IPS-15b (cell line): ENCODE measurements around the gene XPC.

Source experiments
- H3K27me3 ChIP-seq: one replicate; pipeline ENCODE4 v1.6.1; 2013; ENCODE audit warnings: low read length; ENCODE audit not compliant: control insufficient read depth, insufficient read depth
- H3K36me3 ChIP-seq: one replicate; pipeline ENCODE4 v1.6.1; 2013; ENCODE audit warnings: low read length; ENCODE audit not compliant: control insufficient read depth, insufficient read depth
- H3K4me1 ChIP-seq: one replicate; pipeline ENCODE4 v1.6.1; 2013; ENCODE audit warnings: mild to moderate bottlenecking, low read length; ENCODE audit not compliant: control insufficient read depth, insufficient read depth
- H3K4me3 ChIP-seq: one replicate; pipeline ENCODE4 v1.5.1; 2013; ENCODE audit warnings: low read depth, low read length
- H3K9ac ChIP-seq: one replicate; pipeline ENCODE4 v1.6.1; 2013; ENCODE audit warnings: low read depth, mild to moderate bottlenecking, low read length
- H3K9me3 ChIP-seq: one replicate; pipeline ENCODE4 v1.6.1; 2013; ENCODE audit warnings: mild to moderate bottlenecking, low read length; ENCODE audit not compliant: control insufficient read depth, insufficient read depth

Gene XPC

GRCh38 chr3:14135581-14135980 lies 42.8 kb downstream of the XPC start:
- H3K4me1 ChIP-seq, result no peaks in the 10 kb centered on the region
- H3K27me3 ChIP-seq, result no peaks in the 10 kb centered on the region
- H3K36me3 ChIP-seq, result peaks cover 50% of the 10 kb centered on the region
- H3K9ac ChIP-seq, result no peak overlapping the region
- no peak overlapping the region for H3K4me3 ChIP-seq
- H3K9me3 ChIP-seq, result no peaks in the 10 kb centered on the region

GRCh38 chr3:14134291-14134690 lies 44.1 kb downstream of the XPC start:
- Histone ChIP-seq H3K9ac (no peak overlapping the region), H3K9me3 (no peaks in the 10 kb centered on the region), H3K36me3 (peaks cover 48% of the 10 kb centered on the region), H3K4me1 (no peaks in the 10 kb centered on the region), H3K27me3 (no peaks in the 10 kb centered on the region), H3K4me3 (no peak overlapping the region)

- Histone ChIP-seq H3K9ac (no peak overlapping the region), H3K4me1 (no peaks in the 10 kb centered on the region), H3K27me3 (no peaks in the 10 kb centered on the region), H3K9me3 (no peaks in the 10 kb centered on the region), H3K36me3 (peaks cover 44% of the 10 kb centered on the region), H3K4me3 (no peak overlapping the region)
Observed at GRCh38 chr3:14133876-14134275, 44.5 kb downstream of the XPC start.

GRCh38 chr3:14133188-14133800 lies 45.1 kb downstream of the XPC start:
- Histone ChIP-seq H3K36me3 (peaks cover 46% of the 10 kb centered on the region), H3K9ac (no peak overlapping the region), H3K9me3 (no peaks in the 10 kb centered on the region), H3K4me3 (no peak overlapping the region), H3K4me1 (no peaks in the 10 kb centered on the region), H3K27me3 (no peaks in the 10 kb centered on the region)

GRCh38 chr3:14132689-14133088 lies 45.7 kb downstream of the XPC start:
- no peaks in the 10 kb centered on the region for H3K9me3 ChIP-seq
- peaks cover 49% of the 10 kb centered on the region for H3K36me3 ChIP-seq
- H3K4me1 ChIP-seq, result no peaks in the 10 kb centered on the region
- H3K9ac ChIP-seq, result no peak overlapping the region
- H3K4me3 ChIP-seq, result no peak overlapping the region
- H3K27me3 ChIP-seq, result no peaks in the 10 kb centered on the region

- Histone ChIP-seq H3K4me3 (no peak overlapping the region), H3K4me1 (no peaks in the 10 kb centered on the region), H3K9me3 (no peaks in the 10 kb centered on the region), H3K36me3 (peaks cover 49% of the 10 kb centered on the region), H3K27me3 (no peaks in the 10 kb centered on the region), H3K9ac (no peak overlapping the region)
Observed at GRCh38 chr3:14132120-14132519, 46.3 kb downstream of the XPC start.

GRCh38 chr3:14131134-14131533 lies 47.3 kb downstream of the XPC start:
- H3K4me1 ChIP-seq, result peaks cover under 1% of the 10 kb centered on the region
- peaks cover 49% of the 10 kb centered on the region for H3K36me3 ChIP-seq
- no peak overlapping the region for H3K9ac ChIP-seq
- H3K4me3 ChIP-seq, result no peak overlapping the region
- no peaks in the 10 kb centered on the region for H3K9me3 ChIP-seq
- no peaks in the 10 kb centered on the region for H3K27me3 ChIP-seq

GRCh38 chr3:14130707-14131106 lies 47.7 kb downstream of the XPC start:
- no peak overlapping the region for H3K9ac ChIP-seq
- no peaks in the 10 kb centered on the region for H3K27me3 ChIP-seq
- H3K4me3 ChIP-seq, result no peak overlapping the region
- H3K4me1 ChIP-seq, result peaks cover 4% of the 10 kb centered on the region
- H3K9me3 ChIP-seq, result no peaks in the 10 kb centered on the region
- peaks cover 45% of the 10 kb centered on the region for H3K36me3 ChIP-seq

GRCh38 chr3:14130230-14130629 lies 48.2 kb downstream of the XPC start:
- Histone ChIP-seq H3K4me1 (peaks cover 4% of the 10 kb centered on the region), H3K4me3 (no peak overlapping the region), H3K9ac (no peak overlapping the region), H3K36me3 (peaks cover 42% of the 10 kb centered on the region), H3K9me3 (no peaks in the 10 kb centered on the region), H3K27me3 (no peaks in the 10 kb centered on the region)

- peaks cover 4% of the 10 kb centered on the region for H3K4me1 ChIP-seq
- H3K36me3 ChIP-seq, result peaks cover 36% of the 10 kb centered on the region
- no peak overlapping the region for H3K9ac ChIP-seq
- no peaks in the 10 kb centered on the region for H3K9me3 ChIP-seq
- no peak overlapping the region for H3K4me3 ChIP-seq
- H3K27me3 ChIP-seq, result no peaks in the 10 kb centered on the region
Observed at GRCh38 chr3:14129296-14129695, 49.1 kb downstream of the XPC start.

GRCh38 chr3:14128724-14129123 lies 49.7 kb downstream of the XPC start:
- H3K4me3 ChIP-seq, result no peak overlapping the region
- H3K9ac ChIP-seq, result no peak overlapping the region
- no peaks in the 10 kb centered on the region for H3K9me3 ChIP-seq
- H3K4me1 ChIP-seq, result peaks cover 5% of the 10 kb centered on the region
- peaks cover 30% of the 10 kb centered on the region for H3K36me3 ChIP-seq
- H3K27me3 ChIP-seq, result no peaks in the 10 kb centered on the region

- Histone ChIP-seq H3K9ac (no peak overlapping the region), H3K4me3 (no peak overlapping the region), H3K4me1 (peaks cover 13% of the 10 kb centered on the region), H3K36me3 (peaks cover 20% of the 10 kb centered on the region), H3K27me3 (no peaks in the 10 kb centered on the region), H3K9me3 (no peaks in the 10 kb centered on the region)
Observed at GRCh38 chr3:14127516-14128161, 50.8 kb downstream of the XPC start.
